Measurements from ENCODE around the gene TRIM9. TPM values are rescaled to one million over a fixed set of nuclear protein-coding genes. Genes with fewer than 3 reads are reported as not detected.

Gene TRIM9
- total RNA-seq, 1 donor from 2014 or later, result 1.3 TPM

GRCh38 chr14:51053157-51053556, 41.7 kb downstream of the TRIM9 start:
- Histone ChIP-seq H3K36me3 (no peaks in the 10 kb centered on the region), H3K4me3 (no peak overlapping the region), H2AFZ (replicated peaks) (no peak overlapping the region), H3K4me2 (no peak overlapping the region), H3K27ac (no peak overlapping the region), H4K20me1 (ENCODE audit: low read depth) (no peaks in the 10 kb centered on the region), H3K9ac (no peak overlapping the region), H3F3A (ENCODE audit: low read depth) (no peaks in the 10 kb centered on the region), H3K27me3 (no peaks in the 10 kb centered on the region), H3K4me1 (no peaks in the 10 kb centered on the region), H3K79me2 (ENCODE audit: low read depth) (no peaks in the 10 kb centered on the region), H3K9me3 (ENCODE audit: low read depth) (no peaks in the 10 kb centered on the region)
- H3K27ac Mint-ChIP-seq, result no peak overlapping the region
- H3K36me3 Mint-ChIP-seq, result no peaks in the 10 kb centered on the region
- H3K4me3 Mint-ChIP-seq, result no peak overlapping the region
- no peak for DNase-seq (ENCODE audit: low spot score)
- no peak for TF ChIP-seq EZH2phosphoT487 (IDR thresholded peaks at IDR 0.05)
- TF ChIP-seq, protein P1, sequence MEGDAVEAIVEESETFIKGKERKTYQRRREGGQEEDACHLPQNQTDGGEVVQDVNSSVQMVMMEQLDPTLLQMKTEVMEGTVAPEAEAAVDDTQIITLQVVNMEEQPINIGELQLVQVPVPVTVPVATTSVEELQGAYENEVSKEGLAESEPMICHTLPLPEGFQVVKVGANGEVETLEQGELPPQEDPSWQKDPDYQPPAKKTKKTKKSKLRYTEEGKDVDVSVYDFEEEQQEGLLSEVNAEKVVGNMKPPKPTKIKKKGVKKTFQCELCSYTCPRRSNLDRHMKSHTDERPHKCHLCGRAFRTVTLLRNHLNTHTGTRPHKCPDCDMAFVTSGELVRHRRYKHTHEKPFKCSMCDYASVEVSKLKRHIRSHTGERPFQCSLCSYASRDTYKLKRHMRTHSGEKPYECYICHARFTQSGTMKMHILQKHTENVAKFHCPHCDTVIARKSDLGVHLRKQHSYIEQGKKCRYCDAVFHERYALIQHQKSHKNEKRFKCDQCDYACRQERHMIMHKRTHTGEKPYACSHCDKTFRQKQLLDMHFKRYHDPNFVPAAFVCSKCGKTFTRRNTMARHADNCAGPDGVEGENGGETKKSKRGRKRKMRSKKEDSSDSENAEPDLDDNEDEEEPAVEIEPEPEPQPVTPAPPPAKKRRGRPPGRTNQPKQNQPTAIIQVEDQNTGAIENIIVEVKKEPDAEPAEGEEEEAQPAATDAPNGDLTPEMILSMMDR (IDR thresholded peaks at IDR 0.05), result no peak
- no peak for TF ChIP-seq EZH2 (IDR thresholded peaks at IDR 0.05)
- no peaks in the 10 kb centered on the region for H3K27me3 Mint-ChIP-seq (ENCODE audit: insufficient read depth, low read depth)
- peaks cover 4% of the 10 kb centered on the region for H3K9me3 Mint-ChIP-seq
- H3K4me1 Mint-ChIP-seq, result no peaks in the 10 kb centered on the region

DNA sequence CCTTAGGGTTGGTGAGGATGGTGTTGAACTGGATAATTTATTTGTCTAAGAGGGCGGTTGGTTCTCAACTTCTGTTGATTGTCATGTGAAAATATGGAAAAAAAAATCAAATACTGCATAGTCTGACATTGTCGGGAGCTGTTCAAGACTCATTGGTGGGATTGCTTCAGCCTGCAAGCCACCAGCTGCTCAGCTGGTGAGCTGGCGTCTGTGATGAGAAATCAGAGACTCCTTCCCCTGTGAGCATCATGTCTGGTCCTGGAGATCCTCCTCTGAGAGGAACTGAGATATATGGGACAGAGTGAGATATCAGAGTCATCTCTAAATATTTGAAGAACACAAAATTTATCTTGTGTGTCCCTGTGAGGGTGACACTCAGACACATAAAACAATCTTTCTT, 49.9 kb downstream of the TRIM9 start:
- Mint-ChIP-seq H3K27ac (no peak overlapping the region), H3K4me3 (no peak overlapping the region), H3K36me3 (no peaks in the 10 kb centered on the region), H3K9me3 (no peaks in the 10 kb centered on the region), H3K4me1 (peaks cover 25% of the 10 kb centered on the region), H3K27me3 (ENCODE audit: insufficient read depth, low read depth) (no peaks in the 10 kb centered on the region)
- Histone ChIP-seq H3K27ac (no peak overlapping the region), H3F3A (ENCODE audit: low read depth) (no peaks in the 10 kb centered on the region), H3K4me3 (no peak overlapping the region), H3K27me3 (no peaks in the 10 kb centered on the region), H3K79me2 (ENCODE audit: low read depth) (no peaks in the 10 kb centered on the region), H3K4me1 (peaks cover 3% of the 10 kb centered on the region), H2AFZ (replicated peaks) (no peak overlapping the region), H3K9me3 (ENCODE audit: low read depth) (no peaks in the 10 kb centered on the region), H3K36me3 (no peaks in the 10 kb centered on the region), H4K20me1 (ENCODE audit: low read depth) (no peaks in the 10 kb centered on the region), H3K9ac (no peak overlapping the region), H3K4me2 (no peak overlapping the region)
- TF ChIP-seq EZH2phosphoT487 (IDR thresholded peaks at IDR 0.05) (no peak), EZH2 (IDR thresholded peaks at IDR 0.05) (no peak)
- TF ChIP-seq, protein P1 (IDR thresholded peaks at IDR 0.05), result no peak
- DNase-seq (ENCODE audit: low spot score), result no peak

DNA sequence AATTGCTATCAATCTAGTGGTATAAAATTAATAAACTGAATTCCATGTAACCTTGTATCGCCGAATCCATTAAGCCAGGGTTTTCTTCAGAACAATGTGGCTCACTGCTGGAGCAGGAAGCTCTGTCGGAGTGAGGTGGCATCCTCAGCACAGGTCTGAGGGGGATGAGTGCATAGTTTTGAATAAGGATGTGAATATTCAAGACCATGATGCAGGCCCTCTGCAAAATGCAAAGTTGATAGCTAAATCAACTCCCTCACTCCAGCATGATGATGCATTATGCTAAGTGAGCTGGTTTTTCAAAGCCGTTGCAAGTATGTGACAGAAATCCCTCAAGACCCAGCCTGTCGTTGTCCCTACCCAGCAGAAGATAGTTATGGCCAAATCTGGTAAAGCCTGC, 53.0 kb downstream of the TRIM9 start:
- no peak overlapping the region for H3K27ac Mint-ChIP-seq

More for the DNA sequence above, 53.0 kb downstream of the TRIM9 start:
- Mint-ChIP-seq H3K27me3 (ENCODE audit: insufficient read depth, low read depth) (peaks cover 2% of the 10 kb centered on the region), H3K4me3 (no peak overlapping the region), H3K9me3 (no peaks in the 10 kb centered on the region), H3K36me3 (no peaks in the 10 kb centered on the region), H3K4me1 (peaks cover 30% of the 10 kb centered on the region)
- Histone ChIP-seq H3K9ac (no peak overlapping the region), H4K20me1 (ENCODE audit: low read depth) (no peaks in the 10 kb centered on the region), H3K27ac (no peak overlapping the region), H2AFZ (replicated peaks) (no peak overlapping the region), H3F3A (ENCODE audit: low read depth) (no peaks in the 10 kb centered on the region), H3K27me3 (no peaks in the 10 kb centered on the region), H3K79me2 (ENCODE audit: low read depth) (no peaks in the 10 kb centered on the region), H3K36me3 (no peaks in the 10 kb centered on the region), H3K4me2 (no peak overlapping the region), H3K4me1 (peaks cover 3% of the 10 kb centered on the region), H3K4me3 (no peak overlapping the region), H3K9me3 (ENCODE audit: low read depth) (no peaks in the 10 kb centered on the region)
- no peak for TF ChIP-seq EZH2 (IDR thresholded peaks at IDR 0.05)
- no peak for TF ChIP-seq EZH2phosphoT487 (IDR thresholded peaks at IDR 0.05)
- TF ChIP-seq, protein P1 (IDR thresholded peaks at IDR 0.05), result no peak
- DNase-seq (ENCODE audit: low spot score), result no peak

Measured in neural progenitor cell (in vitro differentiated cells).